HCT116 (cell line): ENCODE data around the gene IGSF3. TPM values are rescaled to one million over a fixed set of nuclear protein-coding genes. Genes with fewer than 3 reads are reported as not detected.

Source experiments
- ATAC-seq: fragments of 200-7000 bp; cut with Tn5 transposase; 2 replicates; pipeline ENCODE4 v1.9.1; 2020; ENCODE audit warnings: mild to moderate bottlenecking, moderate library complexity
- BruUV-seq: library from RNA; stranded (reverse); fragments of 400-500 nt; replicated peaks from 2 replicates; lab custom pipeline; 2021; lab: Mats Ljungman, UMichigan
- CTCF ChIA-PET: fragments of 300-600 bp; sonication (Branson Sonifier 250); formaldehyde crosslinking; loops from one replicate; lab custom pipeline; 2021; ENCODE audit warnings: antibody characterized with exemption; lab: Charles Lee
- POLR2A ChIA-PET: fragments of 300-600, 350-600 bp; sonication (Branson Sonifier 250); formaldehyde crosslinking; loops from one replicate; lab custom pipeline; 2021; ENCODE audit warnings: antibody characterized with exemption; lab: Charles Lee
- RAD21 ChIA-PET, 2 experiments: fragments of 300-600 bp; sonication (Branson Sonifier 250); formaldehyde crosslinking; loops; one replicate each; lab custom pipeline; 2023; ENCODE audit warnings: low total read pairs in 2 of 2; ENCODE audit not compliant: uncharacterized antibody in 2 of 2, unreplicated experiment in 2 of 2, low non-redundant PET in 1 of 2; lab: Charles Lee
- DNase-seq: peaks from one replicate; pipeline ENCODE4 v3.0.0-alpha.2; 2010; ENCODE audit warnings: low read depth, low spot score
- H2AFZ ChIP-seq: fragments of 200-600 bp; shearing (Covaris generic), sonication (generic); 2 replicates; pipeline ENCODE4 v1.6.1; 2017; ENCODE audit warnings: low read depth, mixed run types, mixed read lengths, antibody characterized with exemption, low read length; ENCODE audit not compliant: poor library complexity, severe bottlenecking
- H3K27ac ChIP-seq: 2 replicates; pipeline ENCODE4 v1.5.1; 2012; ENCODE audit warnings: low read depth, low read length
- H3K27me3 ChIP-seq: fragments of 200-600 bp; sonication (generic); 2 replicates; pipeline ENCODE4 v1.6.1; 2016; ENCODE audit warnings: mixed run types, low read length, mixed read lengths; ENCODE audit not compliant: insufficient read depth
- H3K36me3 ChIP-seq, 2 experiments: fragments of 200-500 bp in 1 of 2; fragments of 200-600 bp in 1 of 2; sonication (Bioruptor generic) in 1 of 2; sonication (generic) in 1 of 2; 2 replicates each; pipeline versions ENCODE4 v1.5.1 to v1.6.1; 2014 to 2016; ENCODE audit warnings: low read length in 2 of 2, inconsistent platforms in 1 of 2, mixed read lengths in 1 of 2, mixed run types in 1 of 2; ENCODE audit not compliant: insufficient read depth in 2 of 2, control insufficient read depth in 1 of 2
- H3K4me1 ChIP-seq, 2 experiments: fragments of 200-600 bp in 1 of 2; sonication (generic) in 1 of 2; 2 replicates each; pipeline versions ENCODE4 v1.5.1 to v1.6.1; 2012 to 2017; ENCODE audit warnings: low read length in 2 of 2, inconsistent platforms in 1 of 2, mild to moderate bottlenecking in 1 of 2, mixed read lengths in 1 of 2, mixed run types in 1 of 2, moderate library complexity in 1 of 2; ENCODE audit not compliant: insufficient read depth in 2 of 2, control insufficient read depth in 1 of 2
- H3K4me2 ChIP-seq: fragments of 200-600 bp; sonication (generic); 2 replicates; pipeline ENCODE4 v1.6.1; 2017; ENCODE audit warnings: mixed run types, low read length, mixed read lengths
- H3K4me3 ChIP-seq, 2 experiments: fragments of 200-600 bp in 1 of 2; sonication (generic) in 1 of 2; replicated peaks in 1 of 2; 2 replicates each; pipeline ENCODE4 v1.5.1; 2011 to 2016; ENCODE audit warnings: low read length in 2 of 2, control low read depth in 1 of 2, low read depth in 1 of 2, mild to moderate bottlenecking in 1 of 2, mixed read lengths in 1 of 2, mixed run types in 1 of 2
- H3K79me2 ChIP-seq: fragments of 200-600 bp; sonication (generic); 2 replicates; pipeline ENCODE4 v1.6.1; 2017; ENCODE audit warnings: mild to moderate bottlenecking, mixed run types, low read length, moderate library complexity, mixed read lengths; ENCODE audit not compliant: insufficient read depth
- H3K9ac ChIP-seq: fragments of 200-600 bp; sonication (generic); 2 replicates; pipeline ENCODE4 v1.6.1; 2016; ENCODE audit warnings: low read length, mixed read lengths
- H3K9me2 ChIP-seq: fragments of 200-600 bp; sonication (generic), shearing (Covaris generic); 2 replicates; pipeline ENCODE4 v1.6.1; 2017; ENCODE audit warnings: mixed run types, mild to moderate bottlenecking, moderate library complexity; ENCODE audit not compliant: insufficient read depth
- H3K9me3 ChIP-seq, 2 experiments: fragments of 200-500 bp in 1 of 2; fragments of 200-600 bp in 1 of 2; sonication (Bioruptor generic) in 1 of 2; sonication (generic) in 1 of 2; 2 replicates each; pipeline ENCODE4 v1.6.1; 2014 to 2017; ENCODE audit warnings: low read length in 2 of 2, mixed read lengths in 2 of 2, inconsistent platforms in 1 of 2, low read depth in 1 of 2, mild to moderate bottlenecking in 1 of 2, mixed run types in 1 of 2, moderate library complexity in 1 of 2; ENCODE audit not compliant: control insufficient read depth in 1 of 2, insufficient read depth in 1 of 2
- H4K20me1 ChIP-seq: fragments of 200-600 bp; sonication (generic), shearing (Covaris generic); 2 replicates; pipeline ENCODE4 v1.6.1; 2017; ENCODE audit warnings: mixed run types, mild to moderate bottlenecking, moderate library complexity; ENCODE audit not compliant: insufficient read depth
- CTCF ChIP-seq, 3 experiments: fragments of 200-600 bp in 1 of 3; sonication (generic) in 1 of 3; IDR thresholded peaks in 2 of 3; conservative IDR thresholded peaks in 1 of 3; 2 replicates each; pipeline ENCODE4 v1.5.1; 2012 to 2017; ENCODE audit warnings: low read depth in 2 of 3, low read length in 2 of 3, antibody characterized with exemption in 1 of 3, borderline replicate concordance in 1 of 3, control low read depth in 1 of 3, mild to moderate bottlenecking in 1 of 3, mixed read lengths in 1 of 3, mixed run types in 1 of 3, moderate library complexity in 1 of 3; ENCODE audit not compliant: insufficient read depth in 1 of 3
- ELF1 ChIP-seq: IDR thresholded peaks from 2 replicates; pipeline ENCODE4 v1.6.1; 2012; ENCODE audit warnings: low read depth, borderline replicate concordance
- SP1 ChIP-seq: IDR thresholded peaks from 2 replicates; pipeline ENCODE4 v1.6.1; 2012; ENCODE audit warnings: low read depth
- TCF7L2 ChIP-seq: IDR thresholded peaks from 2 replicates; pipeline ENCODE4 v1.7.0; 2011; ENCODE audit warnings: borderline replicate concordance, inconsistent platforms; ENCODE audit not compliant: insufficient read depth, insufficient read length; ENCODE audit errors: extremely low read depth
- ZNF274 ChIP-seq: fragments of 200-500 bp; sonication (Bioruptor generic); IDR thresholded peaks from 2 replicates; pipeline ENCODE4 v1.6.1; 2014; ENCODE audit warnings: mild to moderate bottlenecking, low read depth, low read length, inconsistent platforms
- intact Hi-C: fragments of 100-400 bp; cut with micrococcal nuclease; formaldehyde crosslinking; loops from 2 replicates; pipeline ENCODE4 v1.10.0; 2022
- total RNA-seq: library from RNA; stranded (reverse); gene quantifications from one replicate; pipeline ENCODE4 v1.2.1, GENCODE V29; 2021; ENCODE audit not compliant: unreplicated experiment

Gene IGSF3
- total RNA-seq, 1 experiment from 2014 or later, result 18.6 TPM

- intact Hi-C loops, result no loop called here
- H3K79me2 ChIP-seq, result peaks cover 55% of the 10 kb centered on the region
These were observed 99.5 kb downstream of the IGSF3 start for GRCh38 chr1:116567790-116568661.

More at GRCh38 chr1:116567790-116568661, 99.5 kb downstream of the IGSF3 start:
- Histone ChIP-seq H3K36me3 (no peaks in the 10 kb centered on the region), H2AFZ (no peak overlapping the region), H4K20me1 (no peaks in the 10 kb centered on the region), H3K9me2 (no peaks in the 10 kb centered on the region), H3K27ac (no peak overlapping the region), H3K9ac (no peak overlapping the region), H3K4me2 (no peak overlapping the region), H3K4me1 (peaks cover 27 to 44% of the 10 kb centered on the region in 2 experiments), H3K4me3 (no peak overlapping the region)
- BruUV-seq, result no TSS peak
- DNase-seq (no peak), ATAC-seq (no peak)
- CTCF ChIA-PET, result interaction anchor here (1.3 to 1.8 kb wide), 2 partner anchors 28 to 429 kb away, joined by 4 to 5 read pairs; no protein-coding TSS in a partner anchor
- POLR2A ChIA-PET, result no interaction called here
- TF ChIP-seq ELF1 (no peak), CTCF (IDR thresholded peaks at IDR 0.05 in 2 of 3, conservative IDR thresholded peaks at IDR 0.05 in 1 of 3; ENCODE audit: borderline replicate concordance in 1 of 3, insufficient read depth in 1 of 3, low read depth in 2 of 3, low read length in 2 of 3) (no peak), SP1 (no peak), ZNF274 (no peak), TCF7L2 (no peak)
- TF ChIP-seq, all 23 proteins: peak for 0
- no peaks in the 10 kb centered on the region for H3K27me3 ChIP-seq
- no peaks in the 10 kb centered on the region for H3K9me3 ChIP-seq
- RAD21 ChIA-PET, result no interaction called here
